Transverse colon (tissue), 4 donors: Measurements from ENCODE around the gene ISG20.

Experiments
- CTCF ChIP-seq, 5 experiments: fragments of 200-600 bp in 3 of 5; fragments of 450-650 bp in 2 of 5; sonication (generic) in 3 of 5; IDR thresholded peaks; 1 replicate in 2 of 5; 2 replicates in 3 of 5; pipeline ENCODE4 v1.5.1; 2016 to 2017; ENCODE audit warnings: antibody characterized with exemption in 5 of 5, inconsistent platforms in 3 of 5, mild to moderate bottlenecking in 2 of 5, moderate library complexity in 1 of 5
- EP300 ChIP-seq: sonication (generic); formaldehyde crosslinking; IDR thresholded peaks from one replicate; pipeline ENCODE4 v1.6.1; 2017; ENCODE audit warnings: antibody characterized with exemption, low read depth
- POLR2A ChIP-seq: fragments of 450-650 bp; IDR thresholded peaks from one replicate; pipeline ENCODE4 v1.6.1; 2016; ENCODE audit warnings: antibody characterized with exemption, mild to moderate bottlenecking, moderate library complexity
- POLR2AphosphoS5 ChIP-seq, 3 donors: sonication (generic); formaldehyde crosslinking; IDR thresholded peaks; one replicate each; pipeline ENCODE4 v1.6.1; 2016; ENCODE audit warnings: antibody characterized with exemption in 3 of 3

DNA sequence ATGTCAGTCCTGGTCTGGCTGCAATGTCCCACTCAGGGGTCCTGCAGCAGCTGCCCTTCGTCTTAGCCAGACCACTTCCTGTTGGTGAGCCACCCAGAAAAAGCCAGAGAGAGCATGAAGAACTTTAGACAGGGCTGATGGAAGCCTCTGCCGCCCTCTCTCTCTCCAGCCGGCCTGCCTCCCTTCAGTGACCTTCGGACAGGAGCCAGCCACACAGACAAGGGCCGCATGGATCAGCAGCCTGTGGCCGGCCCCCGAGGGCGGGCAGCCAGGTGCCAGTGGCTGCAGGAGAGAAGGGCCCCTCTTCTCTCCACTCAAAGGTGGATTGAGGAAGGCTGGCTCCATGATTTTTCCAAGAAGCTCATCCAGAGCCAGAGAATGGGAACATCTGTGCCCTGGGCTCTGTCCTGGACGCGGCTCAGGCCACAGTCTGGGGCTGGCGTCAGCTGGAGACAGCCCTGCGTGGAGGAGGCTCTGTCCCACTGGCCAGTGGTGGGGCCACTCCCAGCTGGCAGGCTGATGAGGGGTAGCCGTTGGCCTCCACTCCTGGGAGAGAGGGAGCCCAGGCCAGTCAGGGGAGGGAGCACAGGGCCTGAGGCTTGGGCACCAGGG is 42.9 kb downstream of the ISG20 start:
- TF ChIP-seq CTCF (IDR thresholded peaks at IDR 0.05) (no peak), POLR2A (no peak), POLR2AphosphoS5 (IDR thresholded peaks at IDR 0.05) (no peak), EP300 (no peak)
